Measurements from ENCODE around the gene NPIPA5. TPM values are rescaled to one million over a fixed set of nuclear protein-coding genes. Genes with fewer than 3 reads are reported as not detected.
"Not testable (repeated sequence)": the region's sequence is repeated elsewhere in the genome, so short reads cannot be mapped to it uniquely, and the experiment has no call there.

NPIPA5 gene
- total and polyA plus RNA-seq, 2 of the 13 experiments (the other 11 are each of a cell fraction or from before 2014, with no cell fraction given): 9.7 to 21.5 TPM

GRCh38 chr16:15395631-15396508 is 17.8 kb upstream of the NPIPA5 start, which contains the start of gene MPV17L (continued):
- not testable (repeated sequence) for TF ChIP-seq SOX6 (IDR thresholded peaks at IDR 0.05)
- TF ChIP-seq SOX6 (CRISPR knock-in tag; IDR thresholded peaks at IDR 0.05) (0 out of 2 replicates have a peak, but pooled peaks have one; percentile 3), NFAT5 (CRISPR knock-in tag; IDR thresholded peaks at IDR 0.05) (peak; percentile 94), ZNF766 (CRISPR knock-in tag; IDR thresholded peaks at IDR 0.05; ENCODE audit: borderline replicate concordance) (peak; percentile 87; the same call in 1 of the 2 replicates), MAZ (IDR thresholded peaks at IDR 0.05; ENCODE audit: borderline replicate concordance, low read depth, low read length) (peak; percentile 66; the same call in 1 of the 2 replicates), MAZ (CRISPR knock-in tag; IDR thresholded peaks at IDR 0.05; ENCODE audit: low read depth) (peak; percentile 81), KDM5B (CRISPR knock-in tag; IDR thresholded peaks at IDR 0.05; ENCODE audit: borderline replicate concordance) (peak; percentile 97), PHF20 (CRISPR knock-in tag; IDR thresholded peaks at IDR 0.05) (peak; percentile 41; the same call in 1 of the 2 replicates), TMF1 (CRISPR knock-in tag; IDR thresholded peaks at IDR 0.05; ENCODE audit: low read depth) (peak; percentile 85; the same call in 1 of the 2 replicates), ZNF567 (CRISPR knock-in tag; IDR thresholded peaks at IDR 0.05; ENCODE audit: borderline replicate concordance) (peak; percentile 63; the same call in 1 of the 2 replicates), PREB (CRISPR knock-in tag; IDR thresholded peaks at IDR 0.05) (peak; percentile 55; the same call in 1 of the 2 replicates), NFYC (CRISPR knock-in tag; IDR thresholded peaks at IDR 0.05) (peak; percentile 72), GTF3A (CRISPR knock-in tag; conservative IDR thresholded peaks at IDR 0.05) (0 out of 2 replicates have a peak, but pooled peaks have one; percentile 51), ZNF317 (CRISPR knock-in tag; IDR thresholded peaks at IDR 0.05) (peak; percentile 80), POLR2A (IDR thresholded peaks at IDR 0.05; ENCODE audit: insufficient read depth in 1 of 2, low read depth in 2 of 2, low read length in 2 of 2) (peak; percentile 90 to 96), ZMAT3 (CRISPR knock-in tag; conservative IDR thresholded peaks at IDR 0.05) (peak; percentile 85), ISL2 (CRISPR knock-in tag; IDR thresholded peaks at IDR 0.05) (peak; percentile 60; the same call in 1 of the 2 replicates), ZNF724P (CRISPR knock-in tag; IDR thresholded peaks at IDR 0.05; ENCODE audit: borderline replicate concordance) (peak; percentile 96), SALL2 (CRISPR knock-in tag; IDR thresholded peaks at IDR 0.05) (peak; percentile 75; the same call in 1 of the 2 replicates), ZNF616 (CRISPR knock-in tag; IDR thresholded peaks at IDR 0.05; ENCODE audit: low read depth) (peak; percentile 53; the same call in 1 of the 2 replicates), CENPT (CRISPR knock-in tag; IDR thresholded peaks at IDR 0.05; ENCODE audit: low read depth) (peak; percentile 94), TOPORS (CRISPR knock-in tag; IDR thresholded peaks at IDR 0.05) (peak; percentile 85; the same call in 1 of the 2 replicates), ZNF543 (CRISPR knock-in tag; IDR thresholded peaks at IDR 0.05) (peak; percentile 95; the same call in 1 of the 2 replicates), ZC3H13 (CRISPR knock-in tag; IDR thresholded peaks at IDR 0.05) (peak; percentile 32; the same call in 1 of the 2 replicates)

Measured in HepG2 (cell line).